RWPE2 (cell line): ENCODE results near the gene SNX4.

Experiments
- ATAC-seq: fragments of 200-7000 bp; cut with Tn5 transposase; 3 replicates; pipeline ENCODE4 v1.9.1; 2021; ENCODE audit warnings: low read depth
- DNase-seq: peaks from one replicate; pipeline ENCODE4 v3.0.0-alpha.2; 2020; ENCODE audit warnings: low spot score
- H3K27ac ChIP-seq: fragments of 450-650 bp; 2 replicates; pipeline ENCODE4 v1.5.1; 2017; ENCODE audit warnings: mild to moderate bottlenecking; ENCODE audit not compliant: poor library complexity, severe bottlenecking
- H3K27me3 ChIP-seq: fragments of 250-450 bp; sonication (Bioruptor Pico); 2 replicates; pipeline ENCODE4 v1.5.1; 2021; ENCODE audit warnings: mild to moderate bottlenecking, moderate library complexity; ENCODE audit not compliant: insufficient read depth, poor library complexity, severe bottlenecking
- H3K36me3 ChIP-seq: fragments of 250-450 bp; sonication (Bioruptor Pico); 2 replicates; pipeline ENCODE4 v1.5.1; 2020; ENCODE audit warnings: low read depth, mild to moderate bottlenecking, moderate library complexity
- H3K4me1 ChIP-seq: fragments of 250-450 bp; sonication (Bioruptor Pico); 2 replicates; pipeline ENCODE4 v1.5.1; 2021; ENCODE audit warnings: mild to moderate bottlenecking, moderate library complexity; ENCODE audit not compliant: insufficient read depth, poor library complexity, severe bottlenecking
- H3K4me3 ChIP-seq: fragments of 250-450 bp; sonication (Bioruptor Pico); 2 replicates; pipeline ENCODE4 v1.5.1; 2021; ENCODE audit warnings: mild to moderate bottlenecking, moderate library complexity; ENCODE audit not compliant: severe bottlenecking
- H3K9me3 ChIP-seq: fragments of 250-450 bp; sonication (Bioruptor Pico); 2 replicates; pipeline ENCODE4 v1.5.1; 2021; ENCODE audit warnings: mild to moderate bottlenecking, moderate library complexity; ENCODE audit not compliant: severe bottlenecking
- CTCF ChIP-seq: fragments of 450-650 bp; IDR thresholded peaks from one replicate; pipeline ENCODE4 v1.5.1; 2017; ENCODE audit warnings: mild to moderate bottlenecking, moderate library complexity; ENCODE audit not compliant: poor library complexity, severe bottlenecking

The SNX4 gene

GRCh38 chr3:125440970-125441369 lies 79.0 kb downstream of the SNX4 start:
- Histone ChIP-seq H3K27ac (no peak overlapping the region), H3K9me3 (no peaks in the 10 kb centered on the region), H3K36me3 (no peaks in the 10 kb centered on the region), H3K27me3 (no peaks in the 10 kb centered on the region), H3K4me3 (no peak overlapping the region), H3K4me1 (peaks cover 9% of the 10 kb centered on the region)
- no peak for ATAC-seq
- no peak for DNase-seq
- TF ChIP-seq CTCF = no peak

GRCh38 chr3:125440559-125440955 lies 79.4 kb downstream of the SNX4 start:
- Histone ChIP-seq H3K4me1 (peaks cover 9% of the 10 kb centered on the region), H3K27ac (no peak overlapping the region), H3K27me3 (no peaks in the 10 kb centered on the region), H3K36me3 (no peaks in the 10 kb centered on the region), H3K9me3 (no peaks in the 10 kb centered on the region), H3K4me3 (no peak overlapping the region)
- no peak for TF ChIP-seq CTCF
- ATAC-seq (peak; percentile 58), DNase-seq (no peak)

- H3K4me1 ChIP-seq = peaks cover 4% of the 10 kb centered on the region
- no peak overlapping the region for H3K27ac ChIP-seq
- TF ChIP-seq CTCF = peak; percentile 97
- ATAC-seq (no peak), DNase-seq (no peak)
- H3K27me3 ChIP-seq = no peaks in the 10 kb centered on the region
- H3K4me3 ChIP-seq = no peak overlapping the region
- no peaks in the 10 kb centered on the region for H3K36me3 ChIP-seq
- no peaks in the 10 kb centered on the region for H3K9me3 ChIP-seq
Observed at GRCh38 chr3:125437631-125438435, 82.2 kb downstream of the SNX4 start.

- no peak for DNase-seq
- H3K27me3 ChIP-seq = no peaks in the 10 kb centered on the region
- H3K36me3 ChIP-seq = no peaks in the 10 kb centered on the region
- no peak for ATAC-seq
- H3K4me3 ChIP-seq = no peak overlapping the region
- H3K27ac ChIP-seq = no peak overlapping the region
- H3K9me3 ChIP-seq = no peaks in the 10 kb centered on the region
- TF ChIP-seq CTCF = no peak
- peaks cover 4% of the 10 kb centered on the region for H3K4me1 ChIP-seq
Observed at GRCh38 chr3:125436921-125437320, 83.1 kb downstream of the SNX4 start.

- Histone ChIP-seq H3K4me3 (no peak overlapping the region), H3K4me1 (peaks cover 4% of the 10 kb centered on the region), H3K36me3 (no peaks in the 10 kb centered on the region), H3K9me3 (no peaks in the 10 kb centered on the region), H3K27ac (no peak overlapping the region), H3K27me3 (no peaks in the 10 kb centered on the region)
- TF ChIP-seq CTCF = no peak
- no peak for ATAC-seq
- no peak for DNase-seq
Observed at GRCh38 chr3:125435231-125435630, 84.8 kb downstream of the SNX4 start.
